ENCODE results near the gene TBC1D12. TPM values are rescaled to one million over a fixed set of nuclear protein-coding genes. Genes with fewer than 3 reads are reported as not detected.
A peak's percentile ranks its signal among the peaks of the same experiment; 100 is the strongest.

The TBC1D12 gene
- 10 to 100 TPM; 17.5 to 28.2 (median 18.7) TPM for total RNA-seq

GRCh38 chr10:94402204-94402842 is at the start of gene TBC1D12:
Gene TBC1D12 (plus strand): TSS chr10:94402541. CDS start chr10:94402614, 73 bp downstream.
- intact Hi-C loops (cut with DNase I) = loop anchor here (5.0 kb wide), 1 partner anchor 40 kb away; the partner anchor contains the start of gene NOC3L
- TF ChIP-seq POLR2A (IDR thresholded peaks at IDR 0.05) = peak; percentile 58 to 79
- no peak for TF ChIP-seq CTCF (IDR thresholded peaks at IDR 0.05)
- H3K4me1 ChIP-seq = peaks cover 7 to 10% of the 10 kb centered on the region in 2 donors
- H3K9me3 ChIP-seq = no peaks in the 10 kb centered on the region
- H3K27me3 ChIP-seq = no peaks in the 10 kb centered on the region
- peak within 1 kb of the TSS; percentile 88 to 98 (median 98) for H3K27ac ChIP-seq
- peak; percentile 96 to 98 for DNase-seq
- H3K36me3 ChIP-seq = no peaks in the 10 kb centered on the region
- H3K4me3 ChIP-seq (replicated peaks in 1 of 3) = peak within 1 kb of the TSS; percentile 87 to 88 (median 87)
- 1% methylated on average over 16 to 32 of the region's 56 CpGs for WGBS, 2 donors

- no peaks in the 10 kb centered on the region for H3K9me3 ChIP-seq
- no peak overlapping the region for H3K4me3 ChIP-seq (replicated peaks in 1 of 3)
- no peaks in the 10 kb centered on the region for H3K27me3 ChIP-seq
- no peak overlapping the region for H3K27ac ChIP-seq
- DNase-seq = no peak
- H3K4me1 ChIP-seq = no peaks in the 10 kb centered on the region
- peaks cover 17 to 21% of the 10 kb centered on the region in 2 donors for H3K36me3 ChIP-seq
- WGBS, 2 donors = 91 to 94% methylated on average over 3 of the region's 3 CpGs
- intact Hi-C loops (cut with DNase I) = no loop called here
- TF ChIP-seq CTCF (IDR thresholded peaks at IDR 0.05) = no peak
These were observed 49.0 kb upstream of the TBC1D12 start for GRCh38 chr10:94353336-94353735.

GRCh38 chr10:94355841-94356240 is 46.5 kb upstream of the TBC1D12 start:
- no peak overlapping the region for H3K27ac ChIP-seq
- intact Hi-C loops (cut with DNase I) = no loop called here
- H3K4me3 ChIP-seq (replicated peaks in 1 of 3) = no peak overlapping the region
- no peaks in the 10 kb centered on the region for H3K9me3 ChIP-seq
- H3K27me3 ChIP-seq = no peaks in the 10 kb centered on the region
- H3K36me3 ChIP-seq = peaks cover 7 to 12% of the 10 kb centered on the region in 2 donors
- H3K4me1 ChIP-seq = peaks cover 0 to 2% of the 10 kb centered on the region in 2 donors
- no peak for DNase-seq
- TF ChIP-seq POLR2A (IDR thresholded peaks at IDR 0.05) (no peak), CTCF (IDR thresholded peaks at IDR 0.05) (no peak)
- 97 to 98% methylated on average over 2 of the region's 2 CpGs for WGBS, 2 donors

GRCh38 chr10:94357193-94357592 is 45.1 kb upstream of the TBC1D12 start:
- peaks cover 7 to 12% of the 10 kb centered on the region in 2 donors for H3K36me3 ChIP-seq
- no peak for DNase-seq
- TF ChIP-seq POLR2A (IDR thresholded peaks at IDR 0.05) (no peak), CTCF (IDR thresholded peaks at IDR 0.05) (no peak)

GRCh38 chr10:94358480-94358879 is 43.9 kb upstream of the TBC1D12 start:
- H3K36me3 ChIP-seq = peaks cover 7 to 12% of the 10 kb centered on the region in 2 donors
- 39 to 58% methylated on average over 2 of the region's 2 CpGs for WGBS, 2 donors

More at GRCh38 chr10:94357193-94357592, 45.1 kb upstream of the TBC1D12 start:
- Histone ChIP-seq H3K9me3 (no peaks in the 10 kb centered on the region), H3K4me3 (replicated peaks in 1 of 3) (no peak overlapping the region), H3K4me1 (peaks cover 12 to 16% of the 10 kb centered on the region in 2 donors), H3K27ac (no peak overlapping the region), H3K27me3 (no peaks in the 10 kb centered on the region)
- intact Hi-C loops (cut with DNase I) = no loop called here
- WGBS, 2 donors = 95 to 96% methylated on average over 3 of the region's 3 CpGs

More at GRCh38 chr10:94358480-94358879, 43.9 kb upstream of the TBC1D12 start:
- no peaks in the 10 kb centered on the region for H3K9me3 ChIP-seq
- intact Hi-C loops (cut with DNase I) = no loop called here
- no peaks in the 10 kb centered on the region for H3K27me3 ChIP-seq
- no peak for DNase-seq
- no peak overlapping the region for H3K27ac ChIP-seq
- TF ChIP-seq CTCF (IDR thresholded peaks at IDR 0.05) (no peak), POLR2A (IDR thresholded peaks at IDR 0.05) (no peak)
- no peak overlapping the region for H3K4me3 ChIP-seq (replicated peaks in 1 of 3)
- H3K4me1 ChIP-seq = peaks cover 12 to 16% of the 10 kb centered on the region in 2 donors
